Prostate gland (tissue), 2 donors: ENCODE results near the gene FBXL19.
A peak's percentile ranks its signal among the peaks of the same experiment; 100 is the strongest.

ENCODE experiments used
- CTCF ChIP-seq, 4 experiments: fragments of 200-600 bp in 2 of 4; fragments of 450-650 bp in 2 of 4; sonication (generic) in 2 of 4; IDR thresholded peaks; 1 replicate in 3 of 4; 2 replicates in 1 of 4; pipeline ENCODE4 v1.5.1; 2016 to 2019; ENCODE audit warnings: antibody characterized with exemption in 4 of 4, mild to moderate bottlenecking in 2 of 4, moderate library complexity in 2 of 4
- POLR2A ChIP-seq: fragments of 450-650 bp; IDR thresholded peaks from one replicate; pipeline ENCODE4 v1.6.1; 2016; ENCODE audit warnings: antibody characterized with exemption, mild to moderate bottlenecking
- POLR2AphosphoS5 ChIP-seq: sonication (generic); formaldehyde crosslinking; IDR thresholded peaks from one replicate; pipeline ENCODE4 v1.6.1; 2017; ENCODE audit warnings: antibody characterized with exemption

GRCh38 chr16:30894540-30895368, 28.6 kb upstream of the FBXL19 start:
- no peak for TF ChIP-seq CTCF (IDR thresholded peaks at IDR 0.05)
- no peak for TF ChIP-seq POLR2A
- peak; percentile 50 for TF ChIP-seq POLR2AphosphoS5
